Nephron progenitor cell (in vitro differentiated cells): ENCODE measurements around the gene ZSCAN26.
A peak's percentile ranks its signal among the peaks of the same experiment; 100 is the strongest.

Source experiments
- DNase-seq: peaks from one replicate; pipeline ENCODE4 v3.0.0; 2021
- H3K27ac Mint-ChIP-seq: 2 replicates; pipeline ENCODE4 v1.8.0; 2021; ENCODE audit warnings: mild to moderate bottlenecking, moderate library complexity, mixed read lengths
- H3K27me3 Mint-ChIP-seq: 2 replicates; pipeline ENCODE4 v1.8.0; 2021; ENCODE audit warnings: mild to moderate bottlenecking, low read depth, mixed read lengths; ENCODE audit not compliant: poor library complexity
- H3K36me3 Mint-ChIP-seq: 2 replicates; pipeline ENCODE4 v1.8.0; 2021; ENCODE audit warnings: low read depth, mixed read lengths
- H3K4me1 Mint-ChIP-seq: 2 replicates; pipeline ENCODE4 v1.8.0; 2021; ENCODE audit warnings: mixed read lengths
- H3K4me3 Mint-ChIP-seq: 2 replicates; pipeline ENCODE4 v1.8.0; 2021; ENCODE audit warnings: mild to moderate bottlenecking, moderate library complexity, mixed read lengths
- H3K9me3 Mint-ChIP-seq: 2 replicates; pipeline ENCODE4 v1.8.0; 2021; ENCODE audit warnings: mild to moderate bottlenecking, moderate library complexity, mixed read lengths
- CTCF ChIP-seq: fragments of 200-600 bp; sonication (generic); IDR thresholded peaks from 2 replicates; pipeline ENCODE4 v1.5.0; 2021; ENCODE audit warnings: antibody characterized with exemption

ZSCAN26 gene

GRCh38 chr6:28266962-28267694 lies at the start of gene ZSCAN26:
Gene ZSCAN26 (plus strand): TSS chr6:28267143. CDS start chr6:28271920, 4,777 bp downstream.
- TF ChIP-seq CTCF: no peak
- DNase-seq: peak; percentile 86
- Mint-ChIP-seq H3K4me1 (peaks cover 8% of the 10 kb centered on the region), H3K9me3 (no peaks in the 10 kb centered on the region), H3K36me3 (peaks cover 4% of the 10 kb centered on the region), H3K4me3 (no peak within 1 kb of the TSS), H3K27me3 (peaks cover 2% of the 10 kb centered on the region), H3K27ac (no peak within 1 kb of the TSS)

- Mint-ChIP-seq H3K4me3 (peak overlapping the region; percentile 63), H3K27me3 (peaks cover 94% of the 10 kb centered on the region), H3K36me3 (no peaks in the 10 kb centered on the region), H3K9me3 (peaks cover 29% of the 10 kb centered on the region), H3K27ac (no peak overlapping the region), H3K4me1 (no peaks in the 10 kb centered on the region)
- no peak for TF ChIP-seq CTCF
- DNase-seq: no peak
These were observed 49.1 kb upstream of the ZSCAN26 start for GRCh38 chr6:28217890-28218289.

GRCh38 chr6:28218312-28219248 lies 48.4 kb upstream of the ZSCAN26 start:
- TF ChIP-seq CTCF: no peak
- Mint-ChIP-seq H3K27ac (no peak overlapping the region), H3K36me3 (no peaks in the 10 kb centered on the region), H3K9me3 (peaks cover 29% of the 10 kb centered on the region), H3K4me1 (no peaks in the 10 kb centered on the region), H3K27me3 (peaks cover 94% of the 10 kb centered on the region), H3K4me3 (peak overlapping the region; percentile 81)
- peak; percentile 61 for DNase-seq

- H3K27me3 Mint-ChIP-seq: peaks cover 88% of the 10 kb centered on the region
- no peaks in the 10 kb centered on the region for H3K36me3 Mint-ChIP-seq
- H3K27ac Mint-ChIP-seq: no peak overlapping the region
- peaks cover 29% of the 10 kb centered on the region for H3K9me3 Mint-ChIP-seq
- TF ChIP-seq CTCF: no peak
- no peak for DNase-seq
- H3K4me1 Mint-ChIP-seq: peaks cover 12% of the 10 kb centered on the region
- peak overlapping the region; percentile 22 for H3K4me3 Mint-ChIP-seq
These were observed 46.4 kb upstream of the ZSCAN26 start for GRCh38 chr6:28220257-28221133.

GRCh38 chr6:28224131-28225055 lies 42.5 kb upstream of the ZSCAN26 start:
- peaks cover 52% of the 10 kb centered on the region for H3K27me3 Mint-ChIP-seq
- H3K4me3 Mint-ChIP-seq: peak overlapping the region; percentile 99
- H3K4me1 Mint-ChIP-seq: peaks cover 26% of the 10 kb centered on the region
- peak overlapping the region; percentile 89 for H3K27ac Mint-ChIP-seq
- peaks cover 9% of the 10 kb centered on the region for H3K9me3 Mint-ChIP-seq
- no peak for TF ChIP-seq CTCF
- no peak for DNase-seq
- H3K36me3 Mint-ChIP-seq: peaks cover 25% of the 10 kb centered on the region
